NCI-H2107 treated with DMSO at 0.1 percent for 48 hours (cell line): ENCODE measurements around the gene SULT1A1.
A peak's percentile ranks its signal among the peaks of the same experiment; 100 is the strongest.
"Not testable (repeated sequence)": the region's sequence is repeated elsewhere in the genome, so short reads cannot be mapped to it uniquely, and the experiment has no call there.

ENCODE experiments used
- DNase-seq: peaks from one replicate; lab custom pipeline; 2025; ENCODE audit not compliant: unreplicated experiment; lab: John Stamatoyannopoulos, UW

SULT1A1 gene

DNA sequence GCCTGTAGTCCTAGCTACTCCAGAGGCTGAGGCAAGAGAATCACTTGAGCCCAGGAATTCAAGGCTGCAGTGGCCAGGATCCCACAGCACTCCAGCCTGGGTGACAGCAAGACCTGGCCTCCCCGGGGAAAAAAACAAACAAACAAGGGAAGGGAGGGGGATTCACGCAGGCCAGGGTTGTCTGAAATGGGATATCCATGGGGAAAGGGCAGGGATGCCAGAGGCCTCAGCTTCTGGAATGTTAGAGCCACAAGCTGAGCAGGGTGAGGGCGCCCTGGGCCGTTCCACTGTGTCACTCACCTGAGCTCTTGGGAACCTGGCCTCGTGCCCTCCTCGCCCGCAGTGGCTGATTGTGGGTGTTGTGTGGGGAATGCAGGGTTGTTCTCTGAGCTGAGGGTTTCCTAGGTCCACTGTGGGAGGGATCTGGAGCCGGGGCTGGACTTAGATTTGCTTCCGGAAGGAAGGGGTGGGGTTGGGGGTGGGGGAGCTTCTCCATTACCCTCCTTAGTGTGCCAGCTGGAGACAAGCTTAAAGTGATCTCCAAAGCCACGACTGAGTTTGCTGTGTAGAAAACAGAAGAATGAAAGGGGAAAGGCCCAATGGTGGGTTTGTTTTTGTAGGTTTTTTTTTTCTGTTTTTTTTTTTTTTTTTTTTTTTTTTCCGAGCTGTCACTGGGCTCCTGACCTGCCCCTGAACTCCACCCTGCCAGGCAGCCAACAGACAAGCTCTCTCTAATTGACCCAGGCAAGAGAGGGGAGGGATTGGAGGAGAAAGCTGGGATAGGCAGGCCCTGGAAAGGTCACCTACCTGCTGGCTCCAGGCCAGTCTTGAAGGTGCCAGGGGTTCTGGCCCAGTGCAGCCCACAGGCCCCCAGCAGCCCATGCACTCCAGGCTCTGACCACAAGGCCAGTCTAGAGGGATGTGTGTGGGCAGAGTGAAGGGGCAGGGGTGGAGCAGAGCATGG lies at the start of gene SULT1A1:
SULT1A1 (minus strand) TSS at position 414 of the 964 bp plus-strand sequence. CDS start 1,189 bp downstream, outside the sequence.
- no peak for DNase-seq

DNA sequence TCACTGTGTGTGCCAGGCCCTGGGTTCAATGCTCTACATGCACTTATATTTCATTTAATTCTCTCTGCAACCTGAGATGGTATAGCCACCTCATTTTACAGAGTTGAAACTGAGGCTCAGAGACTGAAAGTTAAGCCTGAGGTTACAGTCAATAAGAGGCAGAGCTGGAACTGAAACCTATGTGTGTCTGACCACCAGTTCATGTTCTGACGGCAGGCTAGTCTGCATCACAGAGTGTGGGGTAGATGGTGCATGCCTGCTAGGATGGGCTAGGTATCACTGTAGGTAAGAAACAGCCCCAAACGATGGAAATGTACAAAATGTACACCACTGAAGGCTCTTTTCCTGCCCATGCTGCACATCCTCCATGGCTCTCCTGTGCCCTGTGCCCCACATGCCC lies 30.1 kb upstream of the SULT1A1 start:
- not testable (repeated sequence) for DNase-seq

DNA sequence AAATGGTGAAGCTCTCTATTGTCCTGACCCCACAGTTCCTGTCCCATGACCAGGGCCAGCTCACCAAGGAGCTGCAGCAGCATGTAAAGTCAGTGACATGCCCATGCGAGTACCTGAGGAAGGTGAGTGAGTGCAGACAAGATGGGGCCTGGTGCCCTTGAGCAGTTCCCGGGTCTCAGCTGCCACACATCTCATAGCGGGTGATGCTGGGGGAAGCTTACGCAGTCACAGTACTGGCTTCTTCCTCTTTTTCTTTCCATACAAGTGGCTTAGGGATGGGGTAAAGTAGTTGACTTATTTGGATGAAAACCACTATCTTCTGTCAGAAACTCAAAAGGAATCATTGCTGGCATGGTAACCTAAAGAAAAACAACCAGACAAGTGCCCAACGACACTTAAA lies 28.5 kb upstream of the SULT1A1 start:
- DNase-seq: not testable (repeated sequence)

DNA sequence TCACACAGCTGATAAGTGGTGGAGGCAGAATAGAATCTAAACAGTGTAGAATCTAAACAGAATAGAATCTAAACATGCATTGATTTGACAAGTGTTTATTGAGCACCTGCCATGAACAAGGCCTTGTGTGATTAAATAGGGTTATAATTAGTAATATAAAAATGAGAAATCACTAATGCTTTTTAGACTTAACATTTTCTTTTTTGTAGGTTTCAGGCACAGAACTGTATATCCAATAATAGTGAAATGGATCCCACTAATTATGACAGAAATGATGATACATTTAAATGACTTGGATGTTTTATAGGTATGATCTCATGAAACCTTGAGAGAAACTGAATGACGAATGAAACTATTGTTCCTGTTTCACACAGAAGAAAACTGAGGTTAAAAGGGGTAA lies 27.9 kb upstream of the SULT1A1 start, which contains the start of gene NPIPB8:
NPIPB8 (plus strand) TSS at position 301 of the 400 bp plus-strand sequence. CDS start 296 bp downstream, outside the sequence.
- DNase-seq: not testable (repeated sequence)

GRCh38 chr16:28636093-28636823 lies 26.4 kb upstream of the SULT1A1 start:
- DNase-seq: not testable (repeated sequence)

DNA sequence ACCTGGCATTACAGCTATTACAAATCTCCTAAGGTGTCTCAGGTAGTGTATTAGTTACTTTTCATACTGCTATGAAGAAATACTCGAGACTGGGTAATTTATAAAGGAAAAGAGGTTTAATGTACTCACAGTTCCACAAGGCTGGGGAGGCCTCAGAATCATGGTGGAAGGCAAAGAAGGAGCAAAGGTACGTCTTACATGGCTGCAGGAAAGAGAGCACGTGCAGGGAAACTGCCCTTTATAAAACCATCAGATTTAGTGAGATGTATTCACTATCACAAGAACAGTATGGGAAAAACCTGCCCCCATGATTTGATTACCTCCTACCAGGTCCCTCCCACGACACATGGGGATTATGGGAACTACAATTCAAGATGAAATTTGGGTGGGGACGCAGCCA lies 21.1 kb upstream of the SULT1A1 start:
- DNase-seq: not testable (repeated sequence)

- DNase-seq: peak; percentile 62
Observed at GRCh38 chr16:28623172-28623711, 13.4 kb upstream of the SULT1A1 start.

GRCh38 chr16:28622532-28623171 lies 12.8 kb upstream of the SULT1A1 start:
- DNase-seq: not testable (repeated sequence)

GRCh38 chr16:28621481-28622155 lies 11.8 kb upstream of the SULT1A1 start:
- no peak for DNase-seq

- DNase-seq: not testable (repeated sequence)
Observed at GRCh38 chr16:28620316-28620715, 10.5 kb upstream of the SULT1A1 start.

DNA sequence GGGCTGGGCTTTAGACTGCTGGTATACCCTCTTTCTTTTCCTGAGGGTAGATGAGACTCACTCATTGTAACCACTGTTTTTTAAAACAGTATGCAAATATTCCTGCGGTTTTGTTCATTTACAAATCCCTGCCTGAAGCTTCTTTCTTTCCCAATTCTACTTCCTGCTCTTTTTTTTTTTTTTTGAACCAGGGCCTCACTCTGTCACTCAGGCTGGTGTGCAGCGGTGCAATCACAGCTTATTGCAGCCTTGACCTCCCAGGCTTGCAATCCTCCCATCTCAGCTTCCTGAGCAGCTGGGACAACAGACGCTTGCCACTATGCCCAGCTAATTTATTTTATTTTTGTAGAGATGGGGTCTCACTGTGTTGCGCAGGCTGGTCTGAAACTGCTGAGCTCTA lies 8.0 kb upstream of the SULT1A1 start:
- DNase-seq: peak; percentile 32

- DNase-seq: no peak
Observed at GRCh38 chr16:28616636-28617035, 6.8 kb upstream of the SULT1A1 start.

GRCh38 chr16:28616224-28616577 lies 6.4 kb upstream of the SULT1A1 start:
- DNase-seq: not testable (repeated sequence)

DNA sequence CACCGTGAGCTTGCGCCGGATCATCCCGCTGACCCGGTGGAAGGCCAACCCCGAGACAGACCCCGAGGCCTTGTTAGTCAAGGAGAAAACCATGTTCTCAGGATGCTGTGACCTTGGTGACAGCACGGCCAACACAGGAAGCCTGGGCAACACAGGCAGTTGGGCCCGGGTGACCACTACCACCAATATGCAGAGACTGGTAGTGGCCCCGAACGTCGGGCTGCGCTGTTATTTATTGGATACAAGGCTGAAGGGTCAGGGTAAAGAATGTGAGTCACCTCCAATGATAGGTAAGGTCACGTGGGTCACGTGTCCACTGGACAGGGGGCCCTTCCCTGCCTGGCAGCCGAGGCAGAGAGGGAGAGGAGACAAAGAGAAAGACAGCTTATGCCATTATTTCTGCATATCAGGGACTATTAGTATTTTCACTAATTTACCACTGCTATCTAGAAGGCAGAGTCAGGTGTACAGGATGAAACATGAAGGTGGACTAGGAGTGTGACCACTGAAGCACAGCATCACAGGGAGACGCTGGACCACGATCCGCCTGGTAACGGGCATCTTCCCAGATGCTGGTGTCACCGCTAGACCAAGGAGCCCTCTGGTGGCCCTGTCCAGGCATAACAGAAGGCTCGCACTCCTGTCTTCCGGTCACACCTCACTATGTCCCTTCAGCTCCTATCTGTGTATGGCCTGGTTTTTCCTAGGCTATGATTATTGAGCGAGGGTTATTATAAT lies 5.8 kb upstream of the SULT1A1 start:
- not testable (repeated sequence) for DNase-seq

GRCh38 chr16:28614561-28614960 lies 4.7 kb upstream of the SULT1A1 start:
- not testable (repeated sequence) for DNase-seq

- not testable (repeated sequence) for DNase-seq
Observed at GRCh38 chr16:28613912-28614311, 4.1 kb upstream of the SULT1A1 start.

GRCh38 chr16:28612359-28613280 lies 2.8 kb upstream of the SULT1A1 start:
- not testable (repeated sequence) for DNase-seq

- no peak for DNase-seq
Observed at GRCh38 chr16:28610595-28611191, 849 bp upstream of the SULT1A1 start.
